IPS-11a (cell line): Measurements from ENCODE around the gene ATOH8.

Source experiments
- H3K4me3 ChIP-seq: one replicate; pipeline ENCODE4 v1.5.1; 2013; ENCODE audit warnings: low read depth, low read length, control low read depth

Gene ATOH8

DNA sequence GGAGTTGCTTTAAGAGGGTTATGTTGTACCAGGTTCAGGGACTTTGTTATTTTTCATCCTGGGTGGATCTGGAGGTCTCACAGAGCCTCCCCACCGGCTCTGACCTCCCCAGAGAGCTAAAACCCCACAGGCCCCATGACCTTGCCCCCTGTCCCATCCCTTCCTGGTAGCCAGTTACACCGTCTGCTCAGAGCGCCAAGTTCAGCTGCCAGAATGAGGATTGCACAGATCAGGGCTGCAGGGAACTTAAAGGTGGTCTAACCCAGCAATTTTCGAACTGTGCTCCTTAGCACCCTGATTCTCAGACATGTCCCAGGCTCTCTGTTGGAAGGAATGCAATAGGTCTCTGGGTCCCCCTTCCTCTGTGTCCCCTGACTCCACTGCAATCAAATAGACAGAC is 32.1 kb downstream of the ATOH8 start:
- H3K4me3 ChIP-seq: no peak overlapping the region

DNA sequence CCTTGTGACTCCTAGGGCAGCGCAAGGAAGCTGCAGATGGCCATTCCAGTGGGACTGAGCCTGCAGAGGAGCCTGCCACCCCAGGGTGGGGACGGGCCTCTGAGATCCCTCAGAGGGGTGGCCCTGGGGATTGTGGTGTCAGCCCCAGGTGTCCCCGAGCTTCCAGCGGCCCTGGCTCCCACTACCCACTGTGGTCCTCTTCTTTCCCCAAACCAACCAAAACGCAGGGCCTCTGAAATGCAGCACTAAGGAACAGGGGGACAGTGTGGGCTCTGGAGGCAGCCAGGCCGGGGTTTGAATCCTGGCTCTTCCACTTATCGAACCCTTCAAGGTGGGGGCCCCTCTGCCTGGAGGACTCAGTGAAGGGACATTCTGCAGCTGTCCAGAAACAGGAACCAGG is 32.7 kb downstream of the ATOH8 start:
- H3K4me3 ChIP-seq: no peak overlapping the region

DNA sequence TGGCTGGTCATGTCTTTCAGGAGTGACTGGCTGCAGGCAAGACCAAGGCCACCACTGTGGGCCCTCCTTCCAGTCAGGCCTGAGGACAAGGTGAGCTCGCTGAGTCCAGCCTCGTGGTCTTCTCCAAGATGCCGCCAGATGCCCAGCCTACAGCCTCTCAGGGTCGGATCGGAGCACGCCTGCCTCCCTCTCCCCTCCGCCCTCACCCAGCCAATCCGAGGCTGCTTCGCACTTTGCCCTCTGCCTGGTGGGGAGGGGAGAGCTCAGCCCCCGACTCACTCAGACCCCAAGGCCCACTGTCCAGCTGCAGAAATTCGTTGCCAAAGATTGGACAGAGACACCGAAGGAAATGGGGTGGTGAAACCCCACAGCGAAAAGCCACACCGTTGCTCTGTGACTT is 33.1 kb downstream of the ATOH8 start:
- H3K4me3 ChIP-seq: no peak overlapping the region

DNA sequence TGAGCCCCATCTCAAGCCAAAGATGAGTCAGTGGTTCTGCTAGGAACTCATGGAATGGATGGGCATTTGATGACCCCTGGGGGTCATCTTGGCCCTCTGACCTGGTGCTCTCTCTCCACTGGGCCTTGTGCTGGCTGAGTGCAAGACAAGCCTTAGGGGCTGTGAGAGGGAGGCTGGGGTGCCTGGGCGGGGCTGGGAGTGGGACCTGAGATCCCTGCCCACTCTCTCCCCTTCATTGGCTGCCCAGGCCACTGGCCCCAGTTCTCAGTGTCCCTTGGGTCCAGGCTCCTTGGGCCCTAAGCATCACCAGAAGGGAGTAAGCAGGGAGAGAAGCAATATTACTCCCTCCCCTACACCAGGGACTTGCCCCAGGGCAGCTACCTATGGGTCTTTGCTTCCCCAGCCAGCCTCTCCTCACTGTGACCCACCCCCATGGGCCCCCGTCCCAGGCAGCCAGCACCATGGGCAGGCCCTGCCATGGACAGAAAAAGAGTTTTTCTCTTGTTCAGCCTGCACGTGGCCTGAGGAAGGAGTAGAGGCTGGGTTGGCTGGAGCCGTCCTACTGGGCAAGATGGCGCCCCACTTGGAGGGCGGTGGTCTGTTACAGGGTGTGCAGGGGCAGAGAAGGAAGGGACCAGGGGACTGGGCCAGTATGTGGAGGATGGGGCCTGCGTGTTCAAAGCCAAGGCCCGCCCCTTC is 33.6 kb downstream of the ATOH8 start:
- H3K4me3 ChIP-seq: no peak overlapping the region

DNA sequence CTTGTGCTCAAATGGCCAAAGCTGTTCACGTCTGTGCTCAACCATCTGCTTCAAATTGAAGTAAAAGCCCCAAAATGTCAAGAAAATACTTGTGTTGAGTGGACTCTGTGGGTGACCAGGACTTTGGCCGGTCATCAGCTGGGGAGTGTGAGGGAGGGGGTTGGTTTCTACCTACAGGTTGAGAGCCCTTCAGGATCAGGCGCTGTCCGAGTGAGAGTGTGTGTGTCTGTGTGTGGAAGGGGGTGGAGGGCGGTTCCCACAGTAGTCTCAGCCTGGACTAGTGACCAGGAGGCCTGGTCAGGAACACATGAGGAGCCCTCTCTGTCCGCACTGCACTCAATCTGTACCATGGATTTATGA is 34.2 kb downstream of the ATOH8 start:
- no peak overlapping the region for H3K4me3 ChIP-seq

DNA sequence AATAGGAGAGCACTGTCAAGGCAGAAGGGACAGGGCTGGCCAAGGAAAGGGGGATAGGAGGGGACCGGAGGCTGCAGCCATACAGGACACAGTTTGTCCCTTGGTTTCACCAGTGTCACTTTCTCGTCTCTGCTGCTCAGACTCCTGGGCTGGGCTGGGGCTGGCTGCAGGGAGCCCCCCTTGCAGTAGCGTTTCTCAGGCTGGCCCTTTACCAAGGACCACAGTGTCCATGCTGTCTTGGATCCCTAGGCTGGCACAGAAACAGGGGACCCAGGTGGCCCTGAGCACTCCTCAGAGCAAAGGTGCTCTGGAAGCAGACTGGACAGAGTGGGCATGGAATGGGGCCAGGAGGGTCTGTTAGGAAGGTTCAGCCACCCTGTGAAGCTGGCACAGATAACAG is 34.8 kb downstream of the ATOH8 start:
- H3K4me3 ChIP-seq: no peak overlapping the region

DNA sequence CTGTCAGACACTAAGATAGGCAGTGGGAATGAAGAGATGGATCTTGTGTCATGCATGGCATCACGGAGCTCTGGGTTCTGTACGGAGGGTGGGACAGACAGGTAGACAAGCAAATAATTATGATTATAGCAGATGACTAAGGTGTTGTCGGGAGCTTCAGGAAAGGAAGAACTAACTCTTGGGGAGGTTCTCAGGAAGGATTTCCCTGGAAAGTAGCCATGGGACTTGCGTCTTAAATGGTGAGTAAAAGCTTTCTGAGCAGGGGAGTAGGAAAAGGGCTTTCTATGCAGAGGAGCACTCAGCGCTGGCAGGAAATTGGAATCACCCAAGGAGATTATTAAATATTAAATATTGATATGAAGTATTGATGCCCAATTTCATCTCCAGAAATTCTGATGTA is 35.5 kb downstream of the ATOH8 start:
- no peak overlapping the region for H3K4me3 ChIP-seq

DNA sequence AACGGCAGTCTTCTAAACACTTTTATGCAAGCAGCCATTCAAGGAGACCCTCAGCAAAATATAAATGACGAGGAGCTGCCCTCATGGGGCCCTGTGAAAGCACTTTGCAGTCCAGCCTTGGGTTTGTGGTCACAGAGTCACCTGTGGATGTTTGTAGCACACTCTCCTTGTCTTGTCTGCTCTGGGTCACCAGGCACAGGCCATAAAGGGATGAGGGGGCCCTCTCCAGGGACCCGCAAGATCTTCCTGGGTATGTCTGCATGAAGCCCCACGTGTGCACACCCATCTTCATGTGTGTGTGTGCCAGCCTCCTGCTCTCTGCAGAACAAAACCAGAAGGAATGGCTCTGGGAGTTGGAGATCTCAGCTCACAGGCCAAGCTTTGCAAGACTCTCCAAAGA is 36.2 kb downstream of the ATOH8 start:
- H3K4me3 ChIP-seq: no peak overlapping the region

DNA sequence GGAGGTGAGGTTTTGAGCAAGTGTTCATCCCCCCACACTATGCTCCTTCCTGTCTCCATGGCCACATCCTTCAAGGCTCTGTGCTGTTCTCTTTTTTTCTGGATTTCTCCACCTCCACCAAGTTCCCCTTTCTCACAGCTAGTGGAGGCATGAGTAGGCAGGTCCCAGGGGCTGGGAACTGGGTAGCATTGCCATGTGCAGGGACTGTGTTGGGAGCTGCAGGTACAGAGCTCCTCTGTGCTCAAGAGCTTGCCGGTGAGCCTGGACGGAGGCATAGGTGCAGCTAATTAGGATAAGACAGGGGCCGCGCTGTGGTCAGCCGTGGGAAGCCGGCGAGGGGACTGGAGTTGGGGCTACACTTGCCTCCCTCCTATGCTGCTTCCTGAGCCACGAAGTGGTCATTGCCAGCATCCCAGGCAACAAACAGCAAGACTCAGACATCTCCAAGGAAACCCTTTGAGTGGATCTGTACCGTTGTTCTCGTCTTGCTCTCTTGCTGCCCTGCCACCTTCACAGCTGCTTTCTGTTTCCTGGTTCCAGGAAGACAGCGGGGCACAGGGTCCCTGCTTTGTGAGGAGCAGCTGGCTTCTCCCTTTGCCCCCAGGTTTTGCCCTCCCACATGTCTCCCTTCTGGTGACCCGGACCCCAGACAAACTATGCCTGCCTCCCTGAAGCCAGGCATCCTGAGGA is 36.9 kb downstream of the ATOH8 start:
- H3K4me3 ChIP-seq: no peak overlapping the region

DNA sequence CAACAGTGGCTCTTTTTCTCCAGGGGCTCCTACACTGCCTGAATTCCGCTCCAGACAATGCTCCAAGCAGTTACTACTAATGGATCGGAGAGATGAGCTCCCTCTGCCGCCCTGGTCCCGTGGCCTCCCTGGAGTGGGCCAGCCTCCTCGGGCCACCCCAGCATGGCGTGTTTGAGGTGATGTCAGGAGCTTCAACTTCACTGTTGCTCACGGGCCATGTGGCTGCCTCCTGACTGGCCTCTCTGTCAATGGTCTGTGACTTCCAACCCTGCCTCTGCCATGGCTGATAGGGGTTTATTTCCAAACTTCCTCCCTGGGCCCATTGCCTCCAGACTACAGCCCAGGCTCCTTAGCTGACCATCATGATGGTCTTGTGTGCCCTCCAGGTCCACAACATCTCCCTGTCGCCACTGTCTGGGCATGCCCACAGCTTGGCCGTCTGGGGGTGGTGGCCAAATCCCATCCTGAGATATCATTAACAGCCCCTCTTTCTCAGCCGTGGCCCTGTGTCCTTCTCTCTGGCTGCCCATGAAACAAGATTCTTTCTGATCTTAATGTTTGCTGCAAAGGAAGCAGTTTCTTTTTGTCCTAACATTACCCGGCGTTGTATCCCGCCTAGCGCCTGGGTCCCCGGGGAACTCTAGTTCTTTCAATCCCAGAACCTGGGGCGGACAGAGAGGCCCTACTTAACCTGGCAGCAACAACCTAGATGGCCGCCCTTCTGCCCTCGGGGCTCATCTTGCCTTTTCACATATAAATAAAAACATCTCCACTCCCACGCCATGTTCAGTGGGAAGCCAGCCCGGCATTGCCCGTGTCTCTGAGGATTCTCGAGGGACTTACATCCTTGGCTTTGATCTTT is 38.1 kb downstream of the ATOH8 start:
- H3K4me3 ChIP-seq: no peak overlapping the region

DNA sequence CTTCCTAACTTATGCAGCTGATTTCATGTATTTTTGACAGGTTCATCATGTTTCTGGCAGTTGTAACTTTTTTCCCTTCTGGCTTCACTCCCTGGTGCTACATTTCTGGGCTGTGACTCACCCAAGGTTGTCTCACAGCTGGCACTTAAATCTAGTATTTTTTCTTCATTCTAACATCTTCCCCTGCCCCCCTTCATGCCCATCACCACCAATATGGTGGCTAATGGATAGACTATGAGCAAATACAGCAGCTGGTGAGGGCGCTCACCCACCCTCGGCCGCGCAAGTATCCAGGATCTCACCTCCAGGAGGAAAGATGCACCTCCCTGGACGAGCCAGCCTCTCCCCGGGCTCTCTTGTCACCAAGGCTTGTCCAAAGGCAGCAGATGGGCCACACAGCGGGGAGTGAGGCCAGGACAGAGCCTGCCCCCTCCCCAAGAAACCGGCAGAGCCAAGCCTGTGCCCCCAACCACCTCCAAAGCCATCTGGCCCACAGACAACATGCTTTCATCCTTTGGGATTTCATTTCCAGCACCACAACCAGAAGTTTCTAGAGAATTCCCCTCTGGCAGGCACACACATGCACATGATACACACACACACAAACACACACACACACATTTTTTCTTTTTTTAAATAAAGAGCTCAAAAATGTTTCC is 39.1 kb downstream of the ATOH8 start:
- no peak overlapping the region for H3K4me3 ChIP-seq

DNA sequence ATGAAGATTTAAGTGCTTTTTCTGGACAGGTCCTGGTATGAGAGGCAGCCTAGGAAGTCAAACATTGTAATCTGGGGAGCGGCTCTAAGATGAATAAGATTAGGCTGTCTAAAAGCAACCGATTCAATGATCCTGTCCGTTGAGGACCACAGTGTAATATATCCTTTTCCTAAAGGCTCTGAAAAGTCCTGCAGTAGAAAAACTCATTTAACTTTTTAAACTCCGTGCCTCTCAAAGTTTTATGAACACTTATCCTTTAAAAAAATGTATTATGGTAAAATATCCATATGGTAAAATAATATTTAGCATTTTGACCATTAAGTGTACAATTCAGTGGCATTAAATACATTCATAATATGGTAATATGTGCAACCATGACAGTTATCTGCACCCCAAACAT is 39.8 kb downstream of the ATOH8 start:
- H3K4me3 ChIP-seq: no peak overlapping the region

DNA sequence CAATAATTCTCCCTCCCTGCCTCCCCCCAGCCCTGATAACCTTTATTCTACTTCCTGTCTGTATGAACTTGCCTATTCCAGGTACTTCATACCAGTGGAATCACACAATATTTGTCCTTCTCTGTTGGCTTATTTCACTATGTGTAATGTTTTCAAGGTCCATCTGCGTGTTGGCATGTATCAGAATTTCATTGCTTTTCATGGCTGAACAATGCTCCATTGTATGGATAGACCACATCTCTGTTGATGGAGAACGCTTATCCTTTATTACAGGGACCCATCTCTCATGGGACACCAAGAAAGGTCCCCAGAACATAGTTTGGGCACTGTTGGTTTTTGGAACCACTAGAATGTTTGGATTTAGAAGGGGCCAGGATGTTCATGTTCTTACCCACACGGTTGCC is 40.2 kb downstream of the ATOH8 start:
- H3K4me3 ChIP-seq: no peak overlapping the region

DNA sequence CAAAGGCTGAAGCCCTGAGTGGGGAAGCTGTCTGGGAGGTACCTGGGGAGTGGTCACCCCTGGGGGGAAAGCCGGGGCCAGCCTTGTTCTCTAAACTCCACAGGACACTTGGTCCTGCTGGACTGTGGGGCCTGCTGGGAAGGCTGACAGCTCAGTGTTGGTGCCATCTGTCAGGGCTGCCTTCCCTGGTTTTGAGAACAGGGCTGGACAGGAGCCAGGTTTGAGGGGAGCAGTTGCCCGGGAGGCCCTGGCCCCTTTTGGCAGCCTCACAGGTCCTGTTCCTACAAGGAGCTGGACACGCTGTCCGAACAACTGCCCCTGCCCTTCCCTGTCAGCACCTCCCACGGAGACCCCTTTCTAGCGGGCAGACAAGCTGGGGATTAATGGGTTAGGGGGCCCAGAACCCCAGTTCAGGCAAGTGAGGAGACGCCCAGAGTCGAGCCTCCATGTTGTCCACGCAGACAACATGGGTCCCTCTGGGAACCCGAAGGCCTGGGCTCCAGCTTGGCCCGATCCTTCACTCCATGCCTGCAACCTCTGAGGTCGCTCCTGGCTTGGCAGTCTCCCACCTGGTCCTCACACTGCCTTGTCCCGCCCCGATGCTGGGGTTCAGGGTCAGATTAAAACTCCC is 40.8 kb downstream of the ATOH8 start:
- no peak overlapping the region for H3K4me3 ChIP-seq

DNA sequence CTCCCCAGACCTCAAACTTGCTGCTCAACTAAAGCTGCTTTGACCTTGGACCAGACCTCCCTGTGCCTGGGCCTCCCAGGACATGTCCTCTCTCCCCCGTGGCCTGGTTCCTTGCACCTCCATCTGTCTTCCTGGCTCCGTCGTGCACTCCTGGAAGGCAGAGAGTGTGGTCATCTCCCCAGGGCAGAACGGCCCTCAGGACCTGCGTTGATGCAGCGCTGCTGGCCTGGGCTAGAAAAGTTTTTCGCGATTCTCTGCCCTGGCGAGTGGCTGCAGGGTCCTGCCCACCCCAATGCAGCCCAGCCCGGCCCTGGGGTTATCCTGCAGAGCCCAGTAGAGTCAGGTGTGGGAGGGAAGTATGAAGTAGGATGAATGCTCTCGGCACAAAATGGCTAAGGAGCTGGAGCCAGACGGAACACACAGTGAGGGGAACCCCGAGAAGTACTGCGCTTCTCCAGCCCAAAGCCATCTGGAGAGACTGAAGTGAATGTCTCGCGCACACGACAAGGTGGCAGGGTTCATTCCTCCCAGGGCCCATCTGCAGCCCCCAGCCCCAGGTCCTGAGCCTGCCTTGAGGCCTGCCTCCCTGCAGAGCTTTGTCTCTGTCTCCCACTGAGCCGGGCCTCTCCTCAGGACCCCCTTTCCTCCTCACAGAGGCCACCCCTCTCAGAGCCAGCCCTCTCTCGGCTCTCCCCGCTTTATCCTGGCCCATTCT is 41.7 kb downstream of the ATOH8 start:
- no peak overlapping the region for H3K4me3 ChIP-seq

DNA sequence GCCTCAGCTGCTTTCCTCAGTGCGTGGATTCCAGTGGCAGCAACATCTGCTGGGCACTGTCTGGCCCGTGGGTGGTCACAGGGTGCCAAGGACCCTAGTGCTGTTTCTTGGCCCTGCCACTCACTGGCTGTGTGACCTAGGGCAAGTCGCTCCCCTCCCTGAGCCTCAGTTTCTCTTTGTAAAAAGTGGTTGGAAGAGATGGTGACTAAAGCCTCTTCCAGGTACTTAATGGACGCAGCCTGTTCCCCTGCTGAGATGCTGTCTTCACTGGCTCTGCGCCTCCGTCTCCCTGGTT is 42.2 kb downstream of the ATOH8 start:
- no peak overlapping the region for H3K4me3 ChIP-seq

DNA sequence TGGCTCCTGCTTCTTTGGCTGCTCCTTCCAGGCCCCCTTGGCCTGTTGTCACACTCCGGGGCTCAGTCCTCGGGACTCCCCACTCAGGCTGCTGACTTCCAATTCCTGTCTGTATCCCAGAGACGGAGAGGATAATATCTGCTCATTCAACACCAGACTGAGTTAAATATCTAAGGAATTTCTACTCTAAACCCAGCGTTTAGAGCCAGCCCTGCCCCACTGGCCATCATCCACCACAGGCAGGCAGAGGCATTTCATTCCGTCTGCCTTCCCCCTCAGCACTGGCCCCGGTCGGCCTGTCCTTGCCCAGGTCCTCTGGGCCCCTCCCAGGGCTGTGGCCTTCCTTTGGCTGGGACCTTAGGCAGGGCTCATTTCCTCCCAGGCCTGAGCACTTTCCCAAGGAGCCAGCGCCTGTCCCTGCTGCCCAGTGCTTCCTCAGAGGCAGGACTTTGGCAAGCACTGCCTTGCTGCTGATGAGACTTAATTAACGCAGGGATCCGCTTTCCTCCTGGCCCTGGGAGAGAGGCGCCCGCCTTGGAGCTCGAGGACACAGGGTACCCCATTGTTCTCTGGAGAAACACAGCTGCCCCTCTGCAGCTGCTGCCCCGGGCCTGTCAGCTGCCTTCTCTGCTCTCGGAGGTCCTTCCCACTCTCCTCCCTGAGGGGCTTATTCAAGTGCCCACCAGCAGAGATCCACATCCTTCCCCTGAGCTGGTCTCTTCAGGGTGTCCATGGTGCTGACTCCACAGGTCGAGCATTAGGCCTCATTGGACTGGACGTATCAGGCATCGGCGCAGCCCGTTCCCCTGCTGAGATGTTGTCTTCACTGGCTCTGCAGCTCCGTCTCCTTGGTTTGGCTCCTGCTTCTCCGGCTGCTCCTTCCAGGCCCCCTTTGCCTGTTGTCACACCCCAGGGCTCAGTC is 42.8 kb downstream of the ATOH8 start:
- no peak overlapping the region for H3K4me3 ChIP-seq

DNA sequence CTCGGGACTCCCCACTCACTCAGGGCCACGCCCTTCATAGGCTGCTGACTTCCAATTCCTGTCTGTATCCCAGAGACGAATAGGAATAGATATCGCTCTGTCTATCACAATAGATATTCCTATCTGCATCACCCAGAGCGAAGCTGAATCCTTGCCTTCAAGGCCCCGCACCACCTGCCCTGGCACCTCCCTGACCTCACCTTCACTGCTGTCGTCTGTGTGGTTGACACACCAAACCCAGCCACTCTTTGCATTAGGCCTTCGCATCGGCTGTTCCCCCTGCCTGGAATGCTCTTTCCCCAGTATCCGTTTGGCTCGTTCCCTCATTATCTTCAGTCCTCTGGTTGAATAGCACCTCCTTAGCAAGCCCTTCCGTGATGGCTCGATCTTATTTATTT is 43.5 kb downstream of the ATOH8 start:
- H3K4me3 ChIP-seq: no peak overlapping the region

DNA sequence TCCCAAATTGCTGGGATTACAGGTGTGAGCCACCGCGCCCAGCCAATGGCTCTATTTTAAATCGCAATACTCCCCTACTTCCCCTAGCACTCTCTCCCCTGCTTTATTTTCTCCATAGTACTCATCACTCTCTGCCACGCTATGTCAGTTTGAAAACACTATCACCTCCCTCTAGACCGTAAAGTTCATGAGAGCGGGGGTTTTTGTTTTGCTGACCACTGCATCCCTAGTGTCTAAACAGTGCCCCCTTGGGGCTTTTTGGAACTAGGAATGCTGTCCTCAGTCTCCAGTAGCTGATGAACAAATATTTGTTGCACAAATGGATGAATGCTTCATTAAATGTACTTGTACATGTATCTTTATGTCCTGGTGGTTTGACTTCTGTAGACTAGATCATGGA is 44.1 kb downstream of the ATOH8 start:
- no peak overlapping the region for H3K4me3 ChIP-seq
